Bronchial epithelial cell (primary cell): ENCODE measurements around the gene C1orf53. TPM values are rescaled to one million over a fixed set of nuclear protein-coding genes. Genes with fewer than 3 reads are reported as not detected.

Experiments used
- DNase-seq: peaks from one replicate; pipeline ENCODE4 v3.0.0-alpha.2; 2010; ENCODE audit warnings: low read depth
- FAIRE-seq: peaks from 2 replicates; lab custom pipeline; 2011; peaks lifted over from hg19 to GRCh38; lab: Jason Lieb, UNC
- H3K27me3 ChIP-seq: 2 replicates; pipeline ENCODE4 v1.5.1; 2011; ENCODE audit warnings: low read length; ENCODE audit not compliant: control insufficient read depth, insufficient read depth
- H3K36me3 ChIP-seq: 2 replicates; pipeline ENCODE4 v1.5.1; 2011; ENCODE audit warnings: low read length; ENCODE audit not compliant: control insufficient read depth, insufficient read depth
- H3K4me3 ChIP-seq: 2 replicates; pipeline ENCODE4 v1.5.1; 2011; ENCODE audit warnings: mild to moderate bottlenecking, low read depth, low read length, control low read depth
- CTCF ChIP-seq: IDR thresholded peaks from 2 replicates; pipeline ENCODE4 v1.5.1; 2011; ENCODE audit warnings: mild to moderate bottlenecking, moderate library complexity, low read length, control low read depth, inconsistent platforms; ENCODE audit not compliant: insufficient read depth, severe bottlenecking
- total RNA-seq: library from RNA; depleted of rRNA; stranded (reverse); fragments of >200 nt; gene quantifications from 2 replicates; pipeline ENCODE4 v1.2.1, GENCODE V29; 2014

Gene C1orf53
- total RNA-seq, 1 donor from 2014 or later: 0.79 TPM

- no peak for DNase-seq
- no peak for FAIRE-seq
- TF ChIP-seq CTCF: no peak
- peaks cover 71% of the 10 kb centered on the region for H3K27me3 ChIP-seq
- no peaks in the 10 kb centered on the region for H3K36me3 ChIP-seq
- no peak overlapping the region for H3K4me3 ChIP-seq
Measured at GRCh38 chr1:197917805-197918651, 15.6 kb downstream of the C1orf53 start.

DNA sequence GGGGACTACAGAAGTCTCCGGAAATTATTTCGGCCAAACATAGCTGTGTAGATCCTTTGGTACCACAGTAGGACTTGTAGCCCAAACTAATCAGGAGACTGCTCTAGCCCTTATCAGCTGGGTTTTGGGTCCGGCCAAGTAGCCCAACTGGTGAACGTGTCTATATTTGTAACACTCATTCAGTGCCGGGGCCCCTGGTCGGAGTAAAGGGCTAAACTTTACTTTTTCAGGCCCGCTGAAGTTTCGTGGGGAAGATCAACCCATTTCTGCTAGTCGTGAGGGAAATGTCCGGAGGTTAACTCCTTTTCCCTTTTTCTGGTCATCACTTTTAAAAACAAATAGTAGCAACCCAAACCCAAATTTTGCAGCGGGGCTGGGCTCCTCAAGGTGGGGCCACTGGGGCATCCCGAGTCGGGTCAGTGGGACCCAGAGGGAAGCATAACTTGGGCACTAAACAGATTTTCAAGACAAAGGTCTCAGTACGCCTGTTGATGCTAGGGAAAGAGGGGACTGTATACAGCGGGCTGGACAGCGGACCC is 16.4 kb downstream of the C1orf53 start:
- H3K4me3 ChIP-seq: no peak overlapping the region
- FAIRE-seq (no peak), DNase-seq (no peak)
- no peaks in the 10 kb centered on the region for H3K36me3 ChIP-seq
- TF ChIP-seq CTCF: no peak
- H3K27me3 ChIP-seq: peaks cover 65% of the 10 kb centered on the region

GRCh38 chr1:197919346-197920066 is 17.1 kb downstream of the C1orf53 start:
- DNase-seq (no peak), FAIRE-seq (no peak)
- Histone ChIP-seq H3K4me3 (no peak overlapping the region), H3K36me3 (no peaks in the 10 kb centered on the region), H3K27me3 (peaks cover 61% of the 10 kb centered on the region)
- no peak for TF ChIP-seq CTCF

GRCh38 chr1:197920067-197920396 is 17.6 kb downstream of the C1orf53 start:
- DNase-seq (no peak), FAIRE-seq (no peak)
- TF ChIP-seq CTCF: no peak
- peaks cover 57% of the 10 kb centered on the region for H3K27me3 ChIP-seq
- no peak overlapping the region for H3K4me3 ChIP-seq
- no peaks in the 10 kb centered on the region for H3K36me3 ChIP-seq

- Histone ChIP-seq H3K36me3 (no peaks in the 10 kb centered on the region), H3K4me3 (no peak overlapping the region), H3K27me3 (peaks cover 52% of the 10 kb centered on the region)
- no peak for DNase-seq
- FAIRE-seq: no peak
- no peak for TF ChIP-seq CTCF
Measured at GRCh38 chr1:197920414-197921117, 18.1 kb downstream of the C1orf53 start.
